Measurements from ENCODE around the gene CCNJL.

CCNJL gene

DNA sequence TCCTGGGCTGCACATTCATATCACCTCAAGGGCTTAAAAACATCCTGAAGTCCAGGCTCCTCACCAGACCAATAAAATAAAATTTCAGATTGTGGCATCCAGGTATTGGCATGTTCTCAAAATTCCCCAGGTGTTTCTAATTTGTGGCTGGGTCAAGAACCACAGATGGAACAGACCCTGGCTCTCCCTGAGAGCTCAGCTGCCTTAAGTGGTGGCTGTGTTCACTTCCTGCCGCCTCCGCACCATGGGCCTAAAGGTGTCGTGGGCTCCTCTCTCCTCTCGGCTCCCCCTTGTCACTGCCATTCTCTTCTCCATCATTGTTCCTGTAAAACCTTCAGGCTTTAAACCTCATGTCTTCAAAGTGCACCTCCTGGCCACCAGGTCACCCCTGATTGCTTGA, 17.8 kb upstream of the CCNJL start:
- no peak for DNase-seq (ENCODE audit: low read depth)

DNA sequence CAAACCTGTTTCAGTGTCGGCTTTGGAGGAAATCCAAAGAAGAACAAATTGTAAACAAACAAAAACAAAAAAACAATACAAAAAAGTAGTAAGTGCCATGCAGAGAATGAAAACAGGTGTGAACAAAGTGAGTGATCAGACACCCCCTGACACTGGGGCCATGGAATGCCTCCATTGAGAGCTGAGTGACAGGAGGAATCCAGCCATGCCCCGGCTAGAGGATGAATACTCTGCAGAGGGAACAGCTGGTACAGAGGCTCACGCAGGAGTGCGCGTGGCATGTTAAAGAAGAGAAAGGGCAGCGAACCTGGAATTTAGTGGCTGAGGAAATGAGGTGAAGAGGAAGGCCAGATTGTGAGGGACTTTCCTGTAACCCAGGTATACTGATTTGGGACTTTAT, 15.5 kb upstream of the CCNJL start:
- DNase-seq (ENCODE audit: low read depth) = no peak

DNA sequence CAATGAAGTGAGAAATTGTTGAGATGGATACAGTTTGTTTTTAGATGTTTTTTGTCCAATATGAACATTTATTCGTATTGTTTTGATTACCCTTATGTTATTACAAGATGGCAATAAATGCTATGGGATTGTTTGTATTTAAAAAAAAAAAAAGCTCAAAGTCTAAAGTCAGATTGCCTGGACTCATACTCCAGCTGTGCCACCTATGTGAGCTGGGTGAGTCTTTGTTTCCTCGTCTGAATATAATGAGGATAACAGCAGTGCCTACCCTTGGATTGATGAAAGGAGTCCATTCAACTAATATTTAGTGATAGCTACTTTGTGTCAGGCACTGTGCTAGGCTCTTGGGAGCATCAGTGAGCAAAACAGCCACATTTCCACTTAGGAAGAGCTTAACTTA, 14.6 kb upstream of the CCNJL start:
- DNase-seq (ENCODE audit: low read depth) = no peak

DNA sequence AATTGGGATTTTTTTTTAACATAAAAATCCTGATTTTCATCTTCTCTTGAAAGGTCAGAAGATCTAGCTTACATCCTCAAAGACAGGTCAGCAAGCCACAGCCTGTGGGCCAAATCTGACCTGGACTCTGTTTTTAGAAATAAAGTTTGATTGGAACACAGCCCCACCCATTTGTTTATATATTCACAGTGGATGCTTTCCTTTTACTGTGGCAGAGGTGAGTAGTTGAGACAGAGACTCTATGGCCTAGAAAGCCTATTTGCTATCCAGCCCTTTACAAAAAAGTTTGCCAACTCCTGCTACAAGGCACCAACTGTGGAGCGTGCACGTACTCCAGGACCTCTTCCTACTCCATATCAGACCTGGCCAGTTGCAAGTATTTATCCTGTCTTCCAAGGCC, 13.4 kb upstream of the CCNJL start:
- DNase-seq (ENCODE audit: low read depth) = no peak

DNA sequence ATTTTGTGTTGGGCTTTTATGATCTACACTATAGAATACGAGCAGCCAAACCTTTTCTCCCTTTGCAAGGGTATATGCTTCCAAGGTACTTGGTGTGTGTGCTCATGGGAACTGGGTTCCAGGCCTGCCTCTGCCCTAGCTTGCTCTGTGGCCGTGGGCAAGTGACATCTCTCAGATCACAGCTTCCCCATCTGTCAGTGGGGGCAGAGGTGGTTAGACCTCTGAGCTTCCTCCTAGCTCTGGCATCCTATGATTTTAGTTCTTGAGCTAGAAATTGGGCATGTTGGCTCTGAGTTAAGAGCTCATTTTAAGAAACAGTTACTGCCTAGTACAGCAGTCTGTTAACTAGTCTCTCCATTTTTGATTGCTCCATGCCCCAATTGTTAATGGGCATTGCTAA, 12.5 kb upstream of the CCNJL start:
- no peak for DNase-seq (ENCODE audit: low read depth)

DNA sequence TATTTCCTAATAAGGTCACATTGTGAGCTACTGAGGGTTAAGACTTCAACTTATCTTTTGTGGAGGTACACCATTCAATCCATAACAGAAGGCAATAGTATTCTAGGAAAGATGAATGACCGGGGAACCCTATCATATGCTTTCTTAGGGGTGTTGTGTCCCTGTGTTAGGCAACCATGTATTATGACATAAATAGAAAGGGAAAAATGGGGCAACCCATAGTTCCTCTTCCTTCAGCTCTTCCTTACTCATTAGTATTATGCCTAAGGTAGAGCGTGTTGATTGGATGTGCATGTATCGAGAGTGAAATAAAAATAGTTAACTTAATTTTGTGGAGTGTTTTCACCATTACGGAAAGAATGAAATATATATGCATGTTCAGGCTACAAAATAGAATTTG, 6.0 kb upstream of the CCNJL start:
- no peak for DNase-seq (ENCODE audit: low read depth)

DNA sequence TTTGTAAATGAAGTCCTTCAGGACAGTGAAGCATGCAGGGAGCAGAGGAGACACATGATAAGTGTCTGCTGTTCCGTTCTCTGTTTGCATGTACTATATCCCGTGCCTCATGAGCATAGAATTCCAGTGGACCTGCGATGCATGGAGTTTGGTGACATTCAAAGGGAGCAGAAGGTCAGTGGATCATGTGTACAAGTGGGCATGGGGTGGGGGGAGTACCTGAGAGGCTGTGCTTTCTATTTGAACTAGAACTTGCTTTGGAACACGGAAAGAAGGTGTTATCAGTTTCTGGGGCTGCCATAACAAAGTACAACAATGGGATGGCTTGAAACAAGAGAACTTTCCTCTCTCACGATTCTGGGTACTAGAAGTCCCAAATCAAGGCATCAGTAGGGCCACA, 5.1 kb upstream of the CCNJL start:
- no peak for DNase-seq (ENCODE audit: low read depth)

DNA sequence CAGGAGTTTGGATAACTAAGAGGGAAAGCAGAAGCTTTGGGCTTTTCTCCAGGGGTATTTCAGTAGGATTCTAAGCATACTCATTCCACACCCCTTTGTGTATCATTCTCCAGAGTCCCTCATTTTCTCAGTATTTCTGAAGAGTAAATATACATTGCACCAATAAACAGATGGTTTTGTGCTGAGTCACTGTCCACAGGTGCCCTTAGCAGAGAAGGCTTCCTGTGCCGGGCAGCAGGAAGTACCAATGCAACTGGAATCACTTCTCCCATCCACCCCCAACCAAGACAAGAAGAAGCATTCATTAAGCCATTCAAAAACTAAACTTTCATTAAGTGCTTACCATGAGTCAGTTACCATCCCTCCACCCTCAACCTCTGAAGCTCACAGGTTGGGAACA, 3.6 kb upstream of the CCNJL start:
- DNase-seq (ENCODE audit: low read depth) = no peak

DNA sequence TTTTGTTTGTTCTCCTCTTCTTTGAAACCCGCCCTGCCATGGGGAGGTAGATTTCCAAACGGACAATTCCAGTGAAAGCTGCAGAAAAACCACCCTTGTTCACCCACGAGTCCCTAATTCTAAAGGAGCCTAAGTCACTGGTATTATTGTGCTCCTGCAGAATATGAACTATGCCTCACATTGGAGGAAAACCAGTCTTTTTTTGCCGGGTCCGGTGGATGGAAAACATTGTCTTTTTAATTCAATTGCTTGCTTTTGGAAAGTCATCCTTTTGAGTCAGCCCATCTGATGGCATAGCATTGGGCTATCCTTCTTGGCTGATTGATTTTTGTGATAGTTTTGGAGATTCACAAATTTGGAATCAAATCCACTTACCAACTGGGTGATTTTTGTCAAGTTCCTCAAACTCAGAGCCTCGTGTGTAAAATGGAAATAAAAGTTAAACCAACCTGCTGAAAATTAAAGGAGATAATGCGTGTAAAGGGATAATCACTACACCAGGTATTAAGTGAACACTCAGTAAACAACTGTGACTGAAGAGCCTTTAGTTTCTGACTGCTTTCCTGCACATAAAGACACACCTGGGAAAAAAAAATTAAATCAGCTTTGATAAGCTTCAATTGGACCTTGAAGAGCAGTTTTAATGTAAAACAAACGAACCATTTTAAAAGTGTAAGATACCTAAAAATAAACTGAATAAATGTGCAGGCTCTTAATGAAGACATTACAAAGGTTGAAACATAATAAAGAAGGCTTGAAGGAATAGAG, 780 bp upstream of the CCNJL start:
- no peak for DNase-seq (ENCODE audit: low read depth)

DNA sequence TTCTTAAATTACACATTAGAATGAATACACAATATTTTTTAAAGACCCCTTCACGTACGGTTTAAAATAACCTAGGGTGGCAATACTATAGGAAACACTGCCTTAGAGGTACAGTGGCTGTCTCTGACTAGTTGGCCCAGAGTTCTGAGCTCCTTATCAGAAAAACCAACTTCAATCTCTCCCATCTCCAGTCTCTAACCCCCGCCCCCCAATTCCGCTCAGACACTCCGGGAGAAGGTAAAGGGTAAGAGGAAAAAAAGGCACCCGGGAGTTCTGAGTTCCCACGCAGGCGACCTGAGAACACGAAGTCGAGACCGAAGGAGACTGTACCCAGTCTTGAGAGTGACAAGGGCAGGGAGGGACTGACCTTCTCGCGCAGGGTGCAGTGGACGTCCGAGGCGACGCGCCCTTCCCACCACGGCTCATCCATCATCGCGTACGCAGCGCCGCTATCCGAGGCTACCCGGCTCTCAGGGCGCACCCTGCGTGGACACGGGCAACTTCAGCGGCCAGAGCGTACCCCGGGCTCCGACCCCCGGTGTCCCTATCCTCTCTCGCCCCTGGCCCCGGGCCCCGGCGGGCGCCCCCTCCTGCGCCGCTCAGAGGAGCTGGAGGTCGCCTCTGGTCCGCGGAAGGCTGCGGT, 752 bp downstream of the CCNJL start:
- no peak for DNase-seq (ENCODE audit: low read depth)

DNA sequence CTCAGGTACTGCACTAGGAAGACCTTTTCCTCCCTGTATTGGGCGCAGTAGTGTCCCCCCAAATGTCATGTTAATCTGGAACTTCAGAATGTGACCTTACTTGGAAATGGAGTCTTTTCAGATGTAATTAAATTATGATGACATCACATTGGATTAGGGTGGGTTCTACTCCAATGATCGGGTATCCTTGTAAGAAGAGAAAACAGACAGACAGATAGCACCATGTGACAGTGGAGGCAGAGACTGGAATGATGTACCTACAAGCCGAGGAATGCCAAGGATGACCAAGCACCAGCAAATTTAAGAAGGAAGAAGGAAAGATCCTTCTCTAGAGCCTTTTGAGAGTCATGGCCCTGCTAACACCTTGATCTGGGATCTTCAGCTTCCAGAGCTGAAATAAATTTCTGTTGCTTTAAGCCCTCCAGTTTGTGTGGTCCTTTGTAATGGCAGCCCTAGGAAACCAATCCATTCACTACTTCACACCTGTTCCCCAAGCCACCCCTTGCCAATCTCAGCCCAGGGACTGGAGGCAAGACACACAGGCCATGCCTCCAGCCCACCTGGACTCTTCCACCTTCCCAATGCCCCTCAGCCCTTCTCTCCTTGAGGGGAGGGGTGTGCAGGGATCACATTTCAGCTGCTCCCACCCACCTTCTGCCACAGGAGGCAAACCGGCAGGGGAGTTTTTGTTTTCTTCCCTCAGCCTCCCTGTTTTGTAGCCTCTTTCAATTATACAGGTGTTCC, 1.6 kb downstream of the CCNJL start:
- DNase-seq (ENCODE audit: low read depth) = no peak

DNA sequence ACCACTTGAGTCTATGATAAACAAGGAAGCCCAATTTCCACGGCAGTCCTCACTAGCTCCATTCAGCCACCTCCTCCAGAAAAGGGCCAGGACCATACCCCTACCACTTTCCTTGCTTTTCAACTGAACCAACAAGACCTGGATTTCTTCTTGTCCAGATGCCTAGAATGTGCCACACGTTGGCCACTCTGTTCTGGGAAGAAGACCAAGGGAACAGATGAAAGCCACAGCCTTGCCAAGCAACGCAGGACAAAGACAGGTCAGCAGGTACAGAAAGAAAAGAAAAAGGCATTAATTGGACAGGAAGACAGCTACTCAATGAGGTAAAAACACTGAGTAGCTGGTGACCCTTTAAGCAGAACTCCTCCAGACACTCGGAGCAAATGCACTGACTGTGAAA, 2.2 kb downstream of the CCNJL start:
- no peak for DNase-seq (ENCODE audit: low read depth)

DNA sequence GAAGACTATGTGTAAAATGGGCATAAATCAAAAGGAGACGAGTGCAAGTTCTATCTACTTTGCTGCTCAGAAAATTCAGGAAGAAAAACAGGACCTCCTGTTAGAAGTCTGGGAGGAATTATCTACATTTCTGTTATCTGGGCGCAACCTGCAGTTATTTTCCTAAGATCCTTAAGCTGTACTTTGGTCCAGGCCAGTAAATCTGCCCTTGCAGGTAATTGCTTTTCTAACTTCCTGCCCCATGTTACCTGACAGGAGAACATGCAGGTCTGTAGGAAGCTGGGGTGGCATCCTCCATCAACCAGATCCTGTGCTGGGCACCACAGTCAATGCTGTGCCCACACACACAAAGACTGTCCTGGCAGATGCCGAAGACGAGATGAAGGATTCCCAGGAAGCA, 5.7 kb downstream of the CCNJL start:
- DNase-seq (ENCODE audit: low read depth) = no peak

DNA sequence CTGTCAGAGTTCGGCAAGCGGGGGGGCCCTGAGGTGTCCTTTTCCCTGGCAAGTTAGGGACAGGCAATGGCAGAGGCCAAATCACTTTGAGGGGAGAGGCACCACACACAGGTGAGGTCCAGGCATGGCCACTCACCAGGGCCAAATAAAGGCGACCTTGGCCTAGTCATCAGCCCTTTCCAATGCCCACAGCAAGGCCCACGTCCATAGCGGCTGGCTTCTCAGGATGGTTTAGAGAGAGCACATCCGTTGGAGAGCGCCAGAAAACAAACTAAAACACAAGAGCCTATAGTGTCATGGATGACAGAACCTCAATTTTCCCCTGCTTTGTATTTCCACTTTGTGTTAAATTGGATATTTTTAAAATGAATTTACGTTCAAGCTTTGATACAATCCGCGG, 7.0 kb downstream of the CCNJL start:
- no peak for DNase-seq (ENCODE audit: low read depth)

DNA sequence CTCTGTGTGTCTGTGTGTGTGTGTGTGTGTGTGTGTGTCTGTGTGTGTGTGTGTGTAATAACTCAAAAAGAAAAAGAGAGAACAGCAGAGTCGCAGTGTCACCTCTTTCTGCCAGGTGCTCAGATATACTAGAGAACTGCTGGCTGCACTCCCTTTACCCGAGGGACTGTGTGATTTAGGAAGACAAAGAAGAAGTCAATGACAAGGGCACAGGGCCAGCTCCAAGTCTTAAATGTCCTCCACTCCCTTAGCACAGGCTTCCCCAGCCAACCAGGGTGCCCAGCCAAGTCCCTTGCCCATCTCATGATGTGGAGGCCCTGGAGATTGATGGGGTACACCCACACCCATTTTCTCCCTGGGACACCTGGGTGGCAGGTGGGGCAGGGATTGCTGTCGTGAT, 8.7 kb downstream of the CCNJL start:
- DNase-seq (ENCODE audit: low read depth) = no peak

DNA sequence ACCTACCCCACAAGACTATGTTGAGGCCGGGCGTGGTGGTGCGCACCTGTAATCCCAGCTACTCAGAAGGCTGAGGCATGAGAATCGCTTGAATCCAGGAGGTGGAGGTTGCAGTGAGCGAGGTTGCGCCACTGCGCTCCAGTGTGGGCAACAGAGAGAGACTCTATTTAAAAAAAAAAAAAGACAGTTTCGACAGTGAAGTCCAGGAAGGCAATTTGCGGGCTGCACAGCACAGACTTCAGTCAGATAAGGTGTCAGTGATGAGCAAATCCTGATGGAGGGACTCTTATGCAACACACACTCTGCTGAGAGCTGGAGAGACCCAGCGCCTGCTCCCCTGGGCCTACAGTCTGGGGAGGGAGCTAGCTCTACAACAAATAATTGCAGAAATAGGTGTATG, 14.2 kb downstream of the CCNJL start:
- no peak for DNase-seq (ENCODE audit: low read depth)

DNA sequence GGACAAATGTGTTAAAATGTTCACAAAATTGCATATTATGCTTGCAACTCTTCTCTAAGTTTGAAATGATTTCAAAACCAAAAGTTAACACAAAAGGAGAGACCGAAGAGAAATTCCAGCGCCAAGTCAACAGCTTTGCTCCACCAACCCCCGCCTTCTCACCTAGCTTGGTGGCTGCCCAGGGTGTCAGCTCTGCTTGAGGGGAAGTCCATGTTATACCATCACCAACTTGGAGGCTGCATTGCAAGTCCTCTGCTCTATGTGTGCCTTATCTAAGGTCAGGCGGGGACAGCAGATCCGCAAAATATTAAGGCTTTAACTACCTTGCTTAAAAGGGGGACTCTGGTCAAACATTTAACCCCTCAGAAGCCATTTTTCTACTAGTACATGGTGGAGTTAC, 14.6 kb downstream of the CCNJL start:
- DNase-seq (ENCODE audit: low read depth) = no peak

DNA sequence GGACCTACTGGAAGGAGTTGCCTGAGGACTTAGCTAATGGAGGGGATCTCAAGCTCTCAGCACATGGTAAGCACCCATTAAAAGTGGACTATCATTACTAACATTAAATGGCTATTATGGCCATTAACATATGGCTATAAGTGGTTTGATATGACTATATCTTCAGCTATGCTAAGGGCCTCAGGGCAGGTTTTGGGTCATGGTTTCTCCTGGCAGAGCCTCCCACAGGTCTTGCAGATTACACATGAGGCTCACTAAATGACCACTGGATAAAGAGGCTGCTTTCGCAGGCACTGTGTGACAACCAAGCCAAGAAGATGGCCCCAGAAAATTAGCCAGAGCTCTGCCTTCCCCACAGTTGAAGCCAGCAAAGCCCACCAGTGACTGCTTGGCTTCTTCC, 15.4 kb downstream of the CCNJL start:
- no peak for DNase-seq (ENCODE audit: low read depth)

DNA sequence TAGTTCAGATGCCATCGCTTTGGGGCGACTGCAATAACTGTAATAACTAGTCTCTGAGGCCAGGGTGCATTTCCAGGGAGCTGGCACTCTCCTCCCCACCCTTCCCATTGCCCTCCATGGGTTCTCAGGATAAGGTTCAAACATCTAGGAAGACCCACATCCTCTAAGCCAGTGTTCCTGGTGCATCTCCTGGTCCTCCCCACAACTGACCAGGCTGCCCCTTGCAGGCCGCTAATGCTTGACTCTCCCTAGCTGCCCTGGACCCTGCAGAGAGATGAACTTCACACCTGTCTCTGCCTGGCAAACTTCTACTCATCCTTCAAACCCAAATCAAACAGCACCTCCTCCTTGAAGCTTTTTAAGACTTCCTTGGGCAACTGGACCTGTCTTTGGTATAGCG, 15.9 kb downstream of the CCNJL start:
- DNase-seq (ENCODE audit: low read depth) = no peak

DNA sequence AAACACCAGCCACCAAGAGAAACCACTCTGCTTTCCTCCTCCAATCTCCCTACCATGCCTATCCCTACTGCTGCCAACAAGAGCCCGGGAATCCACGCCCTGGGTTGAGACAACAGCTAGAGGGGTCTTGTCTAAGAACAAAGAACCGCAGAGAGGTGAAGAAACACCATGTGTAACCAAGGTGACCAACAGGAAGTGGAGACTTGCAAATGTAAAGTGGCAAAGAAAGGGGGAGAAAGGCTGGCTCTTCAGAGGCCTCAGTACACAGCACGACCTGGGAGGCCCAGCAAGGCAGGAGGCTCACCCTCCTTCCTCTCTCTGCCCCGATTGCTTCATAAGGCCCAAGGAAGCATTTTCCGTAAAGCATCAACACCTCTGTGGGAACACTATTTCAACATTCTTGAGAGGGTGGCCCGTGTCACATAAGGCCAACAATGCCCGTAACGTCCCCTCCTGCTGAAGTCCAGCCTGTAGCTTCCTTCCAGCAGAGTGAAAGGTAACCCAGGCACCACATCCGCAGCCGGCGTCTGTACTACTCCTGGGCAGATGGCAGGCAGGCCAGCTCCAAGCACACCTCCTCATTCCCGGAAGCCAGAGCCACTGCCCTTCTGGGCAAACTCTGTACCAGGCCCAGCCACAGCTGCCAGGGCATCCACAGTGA, 18.3 kb downstream of the CCNJL start:
- no peak for DNase-seq (ENCODE audit: low read depth)

DNA sequence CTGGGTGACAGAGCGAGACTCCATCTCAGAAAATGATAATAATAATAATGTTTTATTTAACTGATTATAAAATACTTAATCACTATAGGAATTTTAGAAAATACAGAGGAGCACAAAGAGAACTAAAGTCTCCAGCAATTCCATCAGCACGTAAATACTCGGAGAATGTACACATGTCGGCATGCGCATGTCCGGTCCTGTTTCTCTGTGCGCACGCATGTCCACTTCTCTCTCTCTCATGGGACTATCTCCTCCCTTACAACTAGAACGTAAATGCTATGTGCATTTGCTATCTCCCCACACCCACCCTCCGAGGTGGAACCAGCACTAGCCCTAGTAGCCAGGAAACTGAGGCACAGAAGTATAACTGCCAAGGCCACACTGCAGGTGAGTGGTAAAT, 19.0 kb downstream of the CCNJL start:
- DNase-seq (ENCODE audit: low read depth) = no peak

DNA sequence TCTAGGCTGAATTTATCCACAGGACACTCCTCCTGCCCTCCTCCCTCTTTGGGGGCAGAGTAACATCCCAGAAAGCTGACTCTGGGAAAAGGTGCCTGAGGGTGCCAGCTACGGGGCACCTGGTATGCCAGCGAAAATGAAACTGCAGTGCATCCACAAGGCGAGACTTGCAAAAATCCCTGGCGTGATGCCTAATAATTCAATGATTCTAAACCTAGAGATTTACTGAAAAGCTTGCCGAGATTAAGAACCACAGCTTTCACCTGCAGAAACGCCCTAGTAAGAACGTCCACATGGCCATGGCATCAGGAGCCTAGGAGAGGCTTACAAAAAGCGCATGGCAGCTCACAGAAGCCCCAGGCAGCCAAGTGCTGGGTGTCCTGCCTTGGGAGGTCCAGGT, 20.9 kb downstream of the CCNJL start:
- no peak for DNase-seq (ENCODE audit: low read depth)

DNA sequence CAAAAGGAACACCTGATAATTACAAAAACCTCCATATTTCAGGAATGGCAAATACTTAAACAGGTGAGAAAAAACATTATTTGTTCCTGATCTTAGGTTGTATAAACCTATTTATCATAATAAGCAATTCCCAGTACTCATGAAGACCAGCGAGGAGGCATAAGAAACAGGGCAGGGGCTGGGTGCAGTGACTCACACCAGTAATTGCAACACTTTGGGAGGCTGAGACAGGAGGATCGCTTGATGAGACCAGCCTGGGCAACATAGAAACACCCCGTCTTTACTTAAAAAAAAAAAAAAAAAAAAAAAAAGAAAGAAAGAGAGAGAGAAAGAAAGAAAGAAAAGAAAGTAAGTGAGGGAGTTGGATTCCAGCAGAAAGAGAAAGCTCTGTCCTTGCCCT, 21.6 kb downstream of the CCNJL start:
- DNase-seq (ENCODE audit: low read depth) = no peak
